Keratinocyte (primary cell): ENCODE results near the gene TPCN2.

Experiments
- CTCF ChIP-seq, 3 experiments: IDR thresholded peaks in 1 of 3; conservative IDR thresholded peaks in 1 of 3; optimal IDR thresholded peaks in 1 of 3; 2 replicates in 2 of 3; 3 replicates in 1 of 3; pipeline versions ENCODE3 to v1.5.1; 2011; ENCODE audit warnings: low read length in 3 of 3, mild to moderate bottlenecking in 3 of 3, moderate library complexity in 2 of 3, control low read depth in 1 of 3, inconsistent platforms in 1 of 3; ENCODE audit not compliant: insufficient read depth in 2 of 3; ENCODE audit errors: extremely low read depth in 1 of 3
- EZH2 ChIP-seq: IDR thresholded peaks from one replicate; pipeline ENCODE4 v1.6.1; 2012; ENCODE audit warnings: inconsistent platforms, mild to moderate bottlenecking, low read length, moderate library complexity

GRCh38 chr11:69167130-69167915 is 118.6 kb downstream of the TPCN2 start:
- no peak for TF ChIP-seq CTCF (optimal IDR thresholded peaks at IDR 0.05 in 1 of 3, IDR thresholded peaks at IDR 0.05 in 1 of 3, conservative IDR thresholded peaks at IDR 0.05 in 1 of 3; ENCODE audit: extremely low read depth in 1 of 3, insufficient read depth in 2 of 3, low read length in 3 of 3)
- TF ChIP-seq EZH2, result no peak
